GM10266 (cell line): ENCODE measurements around the gene RNLS.

Experiments
- DNase-seq: peaks from one replicate; pipeline ENCODE4 v3.0.0; 2012; ENCODE audit errors: extremely low spot score
- CTCF ChIP-seq: IDR thresholded peaks from 2 replicates; pipeline ENCODE4 v1.5.1; 2012; ENCODE audit warnings: mild to moderate bottlenecking, low read depth; ENCODE audit not compliant: control insufficient read depth, insufficient read depth; ENCODE audit errors: missing control alignments

RNLS gene

GRCh38 chr10:88466786-88467185 is 116.3 kb downstream of the RNLS start:
- DNase-seq, result no peak
- no peak for TF ChIP-seq CTCF

GRCh38 chr10:88465765-88466164 is 117.4 kb downstream of the RNLS start:
- no peak for TF ChIP-seq CTCF
- DNase-seq, result no peak

GRCh38 chr10:88463811-88464210 is 119.3 kb downstream of the RNLS start:
- no peak for DNase-seq
- no peak for TF ChIP-seq CTCF

- no peak for DNase-seq
- no peak for TF ChIP-seq CTCF
These were observed 121.7 kb downstream of the RNLS start for GRCh38 chr10:88461426-88461825.

- DNase-seq, result no peak
- TF ChIP-seq CTCF, result no peak
These were observed 123.6 kb downstream of the RNLS start for GRCh38 chr10:88459530-88459929.

- TF ChIP-seq CTCF, result no peak
- DNase-seq, result no peak
These were observed 124.9 kb downstream of the RNLS start for GRCh38 chr10:88458209-88458608.

GRCh38 chr10:88457660-88458059 is 125.5 kb downstream of the RNLS start:
- TF ChIP-seq CTCF, result no peak
- no peak for DNase-seq

- no peak for DNase-seq
- TF ChIP-seq CTCF, result no peak
These were observed 126.4 kb downstream of the RNLS start for GRCh38 chr10:88456730-88457129.
